ENCODE measurements around the gene BBS10. TPM values are rescaled to one million over a fixed set of nuclear protein-coding genes. Genes with fewer than 3 reads are reported as not detected.
"Not testable (repeated sequence)": the region's sequence is repeated elsewhere in the genome, so short reads cannot be mapped to it uniquely, and the experiment has no call there.

BBS10 gene
- total and polyA plus RNA-seq, 9 donors = 12.1 to 17.8 (median 14.1) TPM

DNA sequence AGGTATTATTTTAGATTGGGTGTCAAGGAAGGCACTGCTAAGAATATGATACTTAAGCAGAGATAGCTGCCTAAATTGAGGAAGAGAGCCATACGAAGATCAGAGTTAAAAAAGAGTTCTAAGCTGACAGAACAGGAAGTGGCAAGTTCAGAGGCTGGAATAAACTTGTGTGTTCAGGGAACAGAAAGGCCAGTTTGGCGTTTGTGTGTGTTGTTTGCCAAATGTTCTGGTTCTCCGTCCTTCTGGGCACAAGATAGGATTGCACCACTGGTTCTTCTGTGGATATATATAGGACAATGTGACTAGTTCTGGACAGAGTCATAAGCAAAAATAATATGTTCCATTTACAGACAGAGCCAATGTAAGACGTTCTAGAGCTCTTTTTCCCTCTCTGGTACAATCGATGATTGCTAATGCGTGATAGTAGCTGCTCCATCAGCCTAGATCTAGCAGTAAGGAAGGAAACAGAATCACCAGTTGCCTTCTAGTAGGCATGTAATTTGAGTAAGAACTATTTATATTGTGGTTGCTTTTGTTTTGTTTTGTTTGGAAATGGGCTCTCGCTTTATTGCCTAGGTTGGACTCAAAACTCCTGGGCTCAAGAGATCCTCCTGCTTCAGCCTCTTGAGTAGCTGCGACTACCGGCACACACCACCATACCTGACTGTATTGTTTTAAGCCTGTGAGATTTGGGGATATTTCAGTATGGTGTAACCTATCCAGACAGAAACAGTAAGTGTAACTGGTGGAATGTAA, 7.4 kb downstream of the BBS10 start:
- Histone ChIP-seq H3K27ac (ENCODE audit: low read length) (no peak overlapping the region), H3K9me3 (replicated peaks; ENCODE audit: control insufficient read depth, low read depth, low read length) (no peaks in the 10 kb centered on the region), H3K27me3 (ENCODE audit: control insufficient read depth, insufficient read depth, low read length) (no peaks in the 10 kb centered on the region), H3K4me3 (ENCODE audit: low read length) (no peak overlapping the region), H3K4me1 (ENCODE audit: control insufficient read depth, insufficient read depth, low read length) (no peaks in the 10 kb centered on the region), H3K36me3 (ENCODE audit: control insufficient read depth, insufficient read depth, low read length) (no peaks in the 10 kb centered on the region)
- no peak for DNase-seq
- WGBS (ENCODE audit: insufficient coverage) = 45% methylated on average over 3 of the region's 9 CpGs

- Histone ChIP-seq H3K4me1 (ENCODE audit: control insufficient read depth, insufficient read depth, low read length) (no peaks in the 10 kb centered on the region), H3K4me3 (ENCODE audit: low read length) (no peak overlapping the region), H3K27ac (ENCODE audit: low read length) (no peak overlapping the region), H3K27me3 (ENCODE audit: control insufficient read depth, insufficient read depth, low read length) (no peaks in the 10 kb centered on the region), H3K36me3 (ENCODE audit: control insufficient read depth, insufficient read depth, low read length) (no peaks in the 10 kb centered on the region), H3K9me3 (replicated peaks; ENCODE audit: control insufficient read depth, low read depth, low read length) (no peaks in the 10 kb centered on the region)
- DNase-seq = no peak
- no CpG with 5 or more reads among the region's 3 CpGs for WGBS (ENCODE audit: insufficient coverage)
Measured at GRCh38 chr12:76337583-76337982, 10.6 kb downstream of the BBS10 start.

DNA sequence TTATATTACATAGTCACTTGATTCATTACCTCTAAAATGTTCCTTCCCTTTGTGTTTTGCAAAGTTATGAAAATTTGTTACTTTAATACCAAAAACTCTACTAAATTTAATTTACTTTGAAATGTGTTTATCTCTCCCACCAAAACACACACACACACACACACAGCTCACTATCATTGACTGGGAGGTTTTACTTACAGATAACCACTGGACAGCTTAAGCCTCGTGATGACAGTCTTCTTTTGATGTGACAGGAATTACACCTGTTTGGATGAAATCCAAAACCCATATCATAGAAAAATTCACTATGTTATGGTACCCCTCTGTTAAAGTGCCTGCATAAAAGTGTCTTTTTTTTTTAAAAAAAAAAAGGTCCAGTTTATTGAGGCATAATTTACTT, 15.6 kb downstream of the BBS10 start:
- peaks cover 2% of the 10 kb centered on the region for H3K9me3 ChIP-seq (replicated peaks; ENCODE audit: control insufficient read depth, low read depth, low read length)
- no peak overlapping the region for H3K27ac ChIP-seq (ENCODE audit: low read length)
- WGBS (ENCODE audit: insufficient coverage) = no CpG with 5 or more reads among the region's 1 CpG
- H3K4me3 ChIP-seq (ENCODE audit: low read length) = no peak overlapping the region
- no peaks in the 10 kb centered on the region for H3K4me1 ChIP-seq (ENCODE audit: control insufficient read depth, insufficient read depth, low read length)
- H3K36me3 ChIP-seq (ENCODE audit: control insufficient read depth, insufficient read depth, low read length) = no peaks in the 10 kb centered on the region
- H3K27me3 ChIP-seq (ENCODE audit: control insufficient read depth, insufficient read depth, low read length) = no peaks in the 10 kb centered on the region
- no peak for DNase-seq

GRCh38 chr12:76329606-76330005, 18.6 kb downstream of the BBS10 start:
- Histone ChIP-seq H3K4me1 (ENCODE audit: control insufficient read depth, insufficient read depth, low read length) (no peaks in the 10 kb centered on the region), H3K9me3 (replicated peaks; ENCODE audit: control insufficient read depth, low read depth, low read length) (peaks cover 2% of the 10 kb centered on the region), H3K36me3 (ENCODE audit: control insufficient read depth, insufficient read depth, low read length) (no peaks in the 10 kb centered on the region), H3K27ac (ENCODE audit: low read length) (no peak overlapping the region), H3K4me3 (ENCODE audit: low read length) (no peak overlapping the region), H3K27me3 (ENCODE audit: control insufficient read depth, insufficient read depth, low read length) (no peaks in the 10 kb centered on the region)
- DNase-seq = no peak
- no CpG with 5 or more reads among the region's 5 CpGs for WGBS (ENCODE audit: insufficient coverage)

DNA sequence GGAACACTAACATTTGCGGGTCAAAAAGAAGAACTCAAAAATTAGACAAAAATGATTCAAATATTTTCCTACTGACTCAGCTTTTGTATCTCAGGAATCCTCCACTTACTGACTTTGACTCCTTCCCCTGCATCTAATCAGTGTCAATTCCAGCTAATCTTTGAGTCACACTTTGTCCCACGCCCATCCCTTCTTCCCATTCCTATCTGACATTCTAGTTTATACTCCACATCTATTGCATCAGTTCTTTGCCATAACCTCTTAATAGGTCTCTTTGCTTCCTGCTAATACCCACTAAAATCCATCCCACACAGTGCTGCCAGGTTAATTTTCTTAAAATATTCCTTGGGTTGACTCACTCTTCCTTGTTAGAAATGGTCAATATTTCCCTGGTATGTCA, 19.1 kb downstream of the BBS10 start:
- 86% methylated on average over 2 of the region's 2 CpGs for WGBS (ENCODE audit: insufficient coverage)

DNA sequence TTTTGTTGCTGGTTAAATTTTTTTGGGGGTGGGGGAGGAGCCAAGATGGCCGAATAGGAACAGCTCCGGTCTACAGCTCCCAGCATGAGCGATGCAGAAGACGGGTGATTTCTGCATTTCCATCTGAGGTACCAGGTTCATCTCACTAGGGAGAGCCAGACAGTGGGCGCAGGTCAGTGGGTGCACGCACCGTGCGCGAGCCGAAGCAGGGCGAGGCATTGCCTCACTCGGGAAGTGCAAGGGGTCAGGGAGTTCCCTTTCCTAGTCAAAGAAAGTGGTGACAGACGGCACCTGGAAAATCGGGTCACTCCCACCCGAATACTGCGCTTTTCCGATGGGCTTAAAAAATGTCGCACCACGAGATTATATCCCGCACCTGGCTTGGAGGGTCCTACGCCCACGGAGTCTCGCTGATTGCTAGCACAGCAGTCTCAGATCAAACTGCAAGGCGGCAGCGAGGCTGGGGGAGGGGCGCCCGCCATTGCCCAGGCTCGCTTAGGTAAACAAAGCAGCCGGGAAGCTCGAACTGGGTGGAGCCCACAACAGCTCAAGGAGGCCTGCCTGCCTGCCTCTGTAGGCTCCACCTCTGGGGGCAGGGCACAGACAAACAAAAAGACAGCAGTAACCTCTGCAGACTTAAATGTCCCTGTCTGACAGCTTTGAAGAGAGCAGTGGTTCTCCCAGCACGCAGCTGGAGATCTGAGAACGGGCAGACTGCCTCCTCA, 28.5 kb downstream of the BBS10 start:
- H3K36me3 ChIP-seq (ENCODE audit: control insufficient read depth, insufficient read depth, low read length); H3K4me1 ChIP-seq (ENCODE audit: control insufficient read depth, insufficient read depth, low read length); H3K9me3 ChIP-seq (replicated peaks; ENCODE audit: control insufficient read depth, low read depth, low read length); H3K4me3 ChIP-seq (ENCODE audit: low read length); H3K27me3 ChIP-seq (ENCODE audit: control insufficient read depth, insufficient read depth, low read length); H3K27ac ChIP-seq (ENCODE audit: low read length); DNase-seq: not testable (repeated sequence)
- WGBS (ENCODE audit: insufficient coverage) = 95% methylated on average over 17 of the region's 32 CpGs

More for the DNA sequence above, 19.1 kb downstream of the BBS10 start:
- H3K9me3 ChIP-seq (replicated peaks; ENCODE audit: control insufficient read depth, low read depth, low read length) = peaks cover 2% of the 10 kb centered on the region
- no peaks in the 10 kb centered on the region for H3K36me3 ChIP-seq (ENCODE audit: control insufficient read depth, insufficient read depth, low read length)
- no peak for DNase-seq
- H3K4me3 ChIP-seq (ENCODE audit: low read length) = no peak overlapping the region
- H3K27me3 ChIP-seq (ENCODE audit: control insufficient read depth, insufficient read depth, low read length) = no peaks in the 10 kb centered on the region
- no peaks in the 10 kb centered on the region for H3K4me1 ChIP-seq (ENCODE audit: control insufficient read depth, insufficient read depth, low read length)
- no peak overlapping the region for H3K27ac ChIP-seq (ENCODE audit: low read length)

DNA sequence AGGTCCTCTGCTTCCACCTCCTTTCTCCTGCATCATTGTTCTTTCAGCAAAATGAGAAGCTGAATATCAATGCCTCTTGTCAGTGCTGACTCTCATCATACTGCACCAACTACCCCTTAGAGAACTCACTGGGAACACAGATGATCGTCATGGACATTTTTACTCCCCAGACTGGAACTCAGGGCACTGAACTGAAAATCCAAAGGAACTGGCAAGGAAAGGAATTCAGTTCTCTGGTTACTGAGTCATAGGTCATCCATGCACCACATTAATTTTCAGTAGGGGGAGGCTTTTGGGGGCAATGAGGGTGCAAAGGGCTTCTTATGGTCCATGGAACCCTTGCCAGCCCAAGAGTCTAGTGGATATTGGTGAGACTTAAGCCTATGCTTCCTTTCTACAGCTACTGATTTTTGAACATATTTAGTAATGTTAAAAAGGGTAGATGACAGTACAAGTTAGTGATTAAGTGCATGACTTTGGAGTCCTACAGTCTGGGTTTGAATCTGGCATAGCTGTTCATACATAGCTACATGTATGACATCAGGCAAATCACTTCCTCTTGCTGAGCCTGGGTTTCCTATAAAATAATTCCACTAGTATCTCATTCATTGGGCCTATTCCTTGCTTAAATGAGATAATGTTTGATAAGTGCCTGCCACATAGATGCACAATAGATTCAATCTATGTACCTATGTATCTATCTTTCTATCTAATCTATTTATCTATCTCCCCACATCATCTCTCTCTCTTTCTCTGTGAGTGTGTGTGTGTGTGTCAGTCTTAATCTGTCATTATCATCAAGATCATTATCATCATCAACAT, 29.2 kb downstream of the BBS10 start:
- Histone ChIP-seq H3K27ac (ENCODE audit: low read length) (no peak overlapping the region), H3K9me3 (replicated peaks; ENCODE audit: control insufficient read depth, low read depth, low read length) (no peaks in the 10 kb centered on the region), H3K4me1 (ENCODE audit: control insufficient read depth, insufficient read depth, low read length) (no peaks in the 10 kb centered on the region), H3K27me3 (ENCODE audit: control insufficient read depth, insufficient read depth, low read length) (no peaks in the 10 kb centered on the region), H3K36me3 (ENCODE audit: control insufficient read depth, insufficient read depth, low read length) (no peaks in the 10 kb centered on the region), H3K4me3 (ENCODE audit: low read length) (no peak overlapping the region)
- no CpG with 5 or more reads among the region's 1 CpG for WGBS (ENCODE audit: insufficient coverage)
- DNase-seq = no peak

DNA sequence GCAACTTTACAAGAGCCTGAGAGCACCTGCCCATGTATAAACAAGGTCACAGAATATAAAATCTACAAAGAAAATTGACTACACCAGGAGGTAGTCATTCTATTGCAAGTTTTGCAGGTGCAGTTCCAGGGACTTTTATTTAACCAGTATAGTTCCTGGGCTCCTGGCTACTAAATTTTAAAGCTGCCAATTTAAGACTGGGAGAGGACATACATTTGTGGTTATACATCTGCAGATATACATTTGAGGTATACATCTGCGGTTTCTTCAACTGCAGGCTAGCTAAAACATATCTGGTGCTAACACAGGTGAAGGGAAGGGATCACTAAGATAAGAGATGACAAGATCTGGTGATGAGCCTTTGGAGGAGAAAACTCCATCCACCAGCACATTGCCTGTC, 30.2 kb downstream of the BBS10 start:
- Histone ChIP-seq H3K36me3 (ENCODE audit: control insufficient read depth, insufficient read depth, low read length) (no peaks in the 10 kb centered on the region), H3K4me1 (ENCODE audit: control insufficient read depth, insufficient read depth, low read length) (no peaks in the 10 kb centered on the region), H3K27me3 (ENCODE audit: control insufficient read depth, insufficient read depth, low read length) (no peaks in the 10 kb centered on the region), H3K9me3 (replicated peaks; ENCODE audit: control insufficient read depth, low read depth, low read length) (no peaks in the 10 kb centered on the region), H3K4me3 (ENCODE audit: low read length) (no peak overlapping the region), H3K27ac (ENCODE audit: low read length) (no peak overlapping the region)
- no peak for DNase-seq
- WGBS (ENCODE audit: insufficient coverage) = no CpG with 5 or more reads among the region's 1 CpG

GRCh38 chr12:76316468-76316867, 31.7 kb downstream of the BBS10 start:
- no peaks in the 10 kb centered on the region for H3K36me3 ChIP-seq (ENCODE audit: control insufficient read depth, insufficient read depth, low read length)
- no peaks in the 10 kb centered on the region for H3K9me3 ChIP-seq (replicated peaks; ENCODE audit: control insufficient read depth, low read depth, low read length)
- no peak overlapping the region for H3K4me3 ChIP-seq (ENCODE audit: low read length)
- H3K27ac ChIP-seq (ENCODE audit: low read length) = no peak overlapping the region
- DNase-seq = no peak
- 90% methylated on average over 2 of the region's 7 CpGs for WGBS (ENCODE audit: insufficient coverage)
- no peaks in the 10 kb centered on the region for H3K27me3 ChIP-seq (ENCODE audit: control insufficient read depth, insufficient read depth, low read length)
- H3K4me1 ChIP-seq (ENCODE audit: control insufficient read depth, insufficient read depth, low read length) = no peaks in the 10 kb centered on the region

DNA sequence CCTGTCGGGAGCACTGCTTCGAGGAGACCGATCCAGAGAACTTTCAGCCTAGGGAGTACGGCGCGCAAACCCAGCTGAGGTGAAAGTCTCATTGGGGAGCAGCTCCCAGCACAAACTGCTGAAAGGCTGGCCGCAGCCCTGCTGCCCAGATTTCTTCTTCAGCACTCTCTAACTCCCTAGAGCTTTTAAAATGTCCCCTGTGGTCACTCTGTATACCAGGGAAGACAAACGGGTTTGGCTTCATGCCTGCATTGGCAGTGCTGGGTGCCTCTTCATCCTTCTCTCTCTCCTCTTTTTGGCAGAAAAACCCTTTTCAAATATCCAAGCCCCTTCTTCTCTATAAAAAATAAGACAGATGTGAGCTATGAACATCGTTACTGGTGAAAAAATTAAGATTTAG, 34.9 kb downstream of the BBS10 start:
- no peaks in the 10 kb centered on the region for H3K9me3 ChIP-seq (replicated peaks; ENCODE audit: control insufficient read depth, low read depth, low read length)
- H3K4me1 ChIP-seq (ENCODE audit: control insufficient read depth, insufficient read depth, low read length) = no peaks in the 10 kb centered on the region
- DNase-seq = no peak
- 93% methylated on average over 6 of the region's 9 CpGs for WGBS (ENCODE audit: insufficient coverage)
- H3K27me3 ChIP-seq (ENCODE audit: control insufficient read depth, insufficient read depth, low read length) = no peaks in the 10 kb centered on the region
- no peaks in the 10 kb centered on the region for H3K36me3 ChIP-seq (ENCODE audit: control insufficient read depth, insufficient read depth, low read length)
- no peak overlapping the region for H3K4me3 ChIP-seq (ENCODE audit: low read length)
- H3K27ac ChIP-seq (ENCODE audit: low read length) = no peak overlapping the region

Measured in muscle of leg (tissue), 11 donors.